ENCODE data around the gene SLC6A18. TPM values are rescaled to one million over a fixed set of nuclear protein-coding genes. Genes with fewer than 3 reads are reported as not detected.

Gene SLC6A18
- total and polyA plus RNA-seq, 8 donors: 0.14 TPM; not detected in 7

- WGBS, 2 donors: 58 to 66% methylated on average over 21 of the region's 21 CpGs
- Histone ChIP-seq H3K4me1 (no peaks in the 10 kb centered on the region), H3K36me3 (no peaks in the 10 kb centered on the region), H3K27me3 (peaks cover 0 to 9% (median 0%) of the 10 kb centered on the region in 4 donors), H3K4me3 (no peak overlapping the region), H3K9me3 (no peaks in the 10 kb centered on the region), H3K27ac (no peak overlapping the region)
- TF ChIP-seq, protein P1, sequence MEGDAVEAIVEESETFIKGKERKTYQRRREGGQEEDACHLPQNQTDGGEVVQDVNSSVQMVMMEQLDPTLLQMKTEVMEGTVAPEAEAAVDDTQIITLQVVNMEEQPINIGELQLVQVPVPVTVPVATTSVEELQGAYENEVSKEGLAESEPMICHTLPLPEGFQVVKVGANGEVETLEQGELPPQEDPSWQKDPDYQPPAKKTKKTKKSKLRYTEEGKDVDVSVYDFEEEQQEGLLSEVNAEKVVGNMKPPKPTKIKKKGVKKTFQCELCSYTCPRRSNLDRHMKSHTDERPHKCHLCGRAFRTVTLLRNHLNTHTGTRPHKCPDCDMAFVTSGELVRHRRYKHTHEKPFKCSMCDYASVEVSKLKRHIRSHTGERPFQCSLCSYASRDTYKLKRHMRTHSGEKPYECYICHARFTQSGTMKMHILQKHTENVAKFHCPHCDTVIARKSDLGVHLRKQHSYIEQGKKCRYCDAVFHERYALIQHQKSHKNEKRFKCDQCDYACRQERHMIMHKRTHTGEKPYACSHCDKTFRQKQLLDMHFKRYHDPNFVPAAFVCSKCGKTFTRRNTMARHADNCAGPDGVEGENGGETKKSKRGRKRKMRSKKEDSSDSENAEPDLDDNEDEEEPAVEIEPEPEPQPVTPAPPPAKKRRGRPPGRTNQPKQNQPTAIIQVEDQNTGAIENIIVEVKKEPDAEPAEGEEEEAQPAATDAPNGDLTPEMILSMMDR (IDR thresholded peaks at IDR 0.05): no peak
- DNase-seq: peak in 1 of 6 donors; percentile 45
- intact Hi-C loops (cut with DNase I): no loop called here
- no peak for FAIRE-seq
- no peak for ATAC-seq
Measured at GRCh38 chr5:1244255-1244654, 19.1 kb downstream of the SLC6A18 start.

DNA sequence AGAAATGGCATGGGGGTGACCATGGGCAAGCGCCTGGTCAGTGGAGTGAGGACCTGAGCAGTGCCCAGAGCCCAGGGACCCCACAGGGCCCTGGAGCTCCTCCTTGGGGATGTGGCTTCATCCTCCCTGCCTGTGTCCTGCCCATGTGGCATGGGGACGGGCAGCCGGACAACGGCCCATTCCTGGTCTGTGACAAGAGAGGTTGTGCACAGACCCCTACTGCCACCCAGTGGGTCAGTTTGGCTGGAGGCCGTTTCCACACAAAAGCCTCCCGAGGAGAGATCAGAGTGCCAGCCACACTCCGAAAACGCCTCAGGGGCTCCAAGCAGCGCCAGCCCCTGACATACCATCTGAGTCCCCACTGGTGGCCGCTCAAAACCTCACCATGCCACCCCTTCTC is 19.8 kb downstream of the SLC6A18 start:
- Histone ChIP-seq H3K36me3 (no peaks in the 10 kb centered on the region), H3K4me3 (no peak overlapping the region), H3K4me1 (no peaks in the 10 kb centered on the region), H3K27me3 (peaks cover 0 to 9% (median 0%) of the 10 kb centered on the region in 4 donors), H3K9me3 (no peaks in the 10 kb centered on the region), H3K27ac (no peak overlapping the region)
- TF ChIP-seq, protein P1 (IDR thresholded peaks at IDR 0.05): no peak
- DNase-seq: peak in 1 of 6 donors; percentile 49
- peak in 1 of 4 donors; percentile 20 for ATAC-seq
- 33 to 35% methylated on average over 10 of the region's 10 CpGs for WGBS, 2 donors
- intact Hi-C loops (cut with DNase I): no loop called here
- FAIRE-seq: no peak

GRCh38 chr5:1245905-1246576 is 20.9 kb downstream of the SLC6A18 start:
- Histone ChIP-seq H3K4me3 (no peak overlapping the region), H3K36me3 (no peaks in the 10 kb centered on the region), H3K27ac (no peak overlapping the region), H3K27me3 (peaks cover 0 to 9% (median 0%) of the 10 kb centered on the region in 4 donors), H3K9me3 (no peaks in the 10 kb centered on the region), H3K4me1 (no peaks in the 10 kb centered on the region)
- 31 to 32% methylated on average over 55 to 58 of the region's 58 CpGs for WGBS, 2 donors
- TF ChIP-seq, protein P1 (IDR thresholded peaks at IDR 0.05): no peak
- intact Hi-C loops (cut with DNase I): no loop called here
- ATAC-seq (no peak), FAIRE-seq (no peak), DNase-seq (peak in 1 of 6 donors; percentile 78)

DNA sequence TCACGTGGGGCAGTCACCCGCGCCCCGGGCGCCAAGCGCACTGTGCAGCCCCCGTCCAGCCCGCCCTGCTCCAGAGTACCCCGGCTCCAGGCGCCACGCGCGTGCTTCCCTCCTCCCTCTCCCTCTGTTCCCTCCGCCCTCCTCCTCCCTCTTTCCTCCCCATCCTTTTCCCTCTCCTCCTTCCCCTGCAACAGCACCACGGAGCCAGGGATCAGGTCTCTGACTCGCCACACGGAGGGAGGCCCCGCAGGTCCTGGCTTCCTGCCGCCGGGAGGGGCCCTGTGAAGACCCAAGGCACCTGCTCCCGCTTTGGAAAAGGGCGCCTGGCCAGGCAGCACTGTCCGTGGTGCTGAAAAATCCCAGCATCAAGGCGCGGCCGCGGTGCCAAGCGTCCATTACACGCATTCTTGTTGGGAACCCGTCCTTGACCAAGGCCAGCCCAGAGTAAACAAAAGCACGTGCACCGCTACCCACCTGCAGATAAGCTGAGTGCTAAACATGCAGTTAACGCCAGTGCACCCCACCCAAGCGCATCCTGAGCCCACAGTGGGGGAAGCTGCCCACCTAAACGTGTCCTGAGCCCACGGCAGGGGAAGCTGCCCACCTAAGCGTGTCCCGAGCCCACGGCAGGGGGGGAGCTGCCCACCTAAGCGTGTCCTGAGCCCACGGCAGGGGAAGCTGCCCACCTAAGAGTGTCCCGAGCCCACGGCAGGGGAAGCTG is 21.7 kb downstream of the SLC6A18 start:
- TF ChIP-seq, protein P1 (IDR thresholded peaks at IDR 0.05): no peak
- no peak for FAIRE-seq
- WGBS, 2 donors: 12 to 17% methylated on average over 38 to 43 of the region's 43 CpGs
- Histone ChIP-seq H3K4me3 (no peak overlapping the region), H3K4me1 (no peaks in the 10 kb centered on the region), H3K27ac (no peak overlapping the region), H3K36me3 (no peaks in the 10 kb centered on the region), H3K9me3 (no peaks in the 10 kb centered on the region), H3K27me3 (peaks cover 0 to 9% (median 0%) of the 10 kb centered on the region in 4 donors)
- DNase-seq: peak; percentile 46 to 88 (median 76)
- intact Hi-C loops (cut with DNase I): no loop called here
- ATAC-seq: peak; percentile 66 to 90 (median 78)

Data from pancreas (tissue), 10 donors.